Fibroblast of the aortic adventitia (primary cell): Measurements from ENCODE around the gene NSUN4. TPM values are rescaled to one million over a fixed set of nuclear protein-coding genes. Genes with fewer than 3 reads are reported as not detected.
"Not testable (repeated sequence)": the region's sequence is repeated elsewhere in the genome, so short reads cannot be mapped to it uniquely, and the experiment has no call there.

Source experiments
- DNase-seq: peaks from one replicate; pipeline ENCODE4 v3.0.0-alpha.2; 2010; ENCODE audit warnings: low read depth
- H3K4me3 ChIP-seq: 2 replicates; pipeline ENCODE4 v1.5.1; 2011; ENCODE audit warnings: low read depth, mild to moderate bottlenecking, control low read depth, low read length, moderate library complexity
- total RNA-seq: library from RNA; depleted of rRNA; stranded (reverse); fragments of >200 nt; gene quantifications from 2 replicates; pipeline ENCODE4 v1.2.3, GENCODE V29; 2012; ENCODE audit warnings: low replicate concordance
- TF ChIP-seq, protein P1 (sequence below): IDR thresholded peaks from 2 replicates; pipeline ENCODE4 v1.5.1; 2011; ENCODE audit warnings: mild to moderate bottlenecking, low read length, control low read depth, inconsistent platforms; ENCODE audit not compliant: insufficient read depth

NSUN4 gene
- total RNA-seq, 1 donor: 15.9 TPM

DNA sequence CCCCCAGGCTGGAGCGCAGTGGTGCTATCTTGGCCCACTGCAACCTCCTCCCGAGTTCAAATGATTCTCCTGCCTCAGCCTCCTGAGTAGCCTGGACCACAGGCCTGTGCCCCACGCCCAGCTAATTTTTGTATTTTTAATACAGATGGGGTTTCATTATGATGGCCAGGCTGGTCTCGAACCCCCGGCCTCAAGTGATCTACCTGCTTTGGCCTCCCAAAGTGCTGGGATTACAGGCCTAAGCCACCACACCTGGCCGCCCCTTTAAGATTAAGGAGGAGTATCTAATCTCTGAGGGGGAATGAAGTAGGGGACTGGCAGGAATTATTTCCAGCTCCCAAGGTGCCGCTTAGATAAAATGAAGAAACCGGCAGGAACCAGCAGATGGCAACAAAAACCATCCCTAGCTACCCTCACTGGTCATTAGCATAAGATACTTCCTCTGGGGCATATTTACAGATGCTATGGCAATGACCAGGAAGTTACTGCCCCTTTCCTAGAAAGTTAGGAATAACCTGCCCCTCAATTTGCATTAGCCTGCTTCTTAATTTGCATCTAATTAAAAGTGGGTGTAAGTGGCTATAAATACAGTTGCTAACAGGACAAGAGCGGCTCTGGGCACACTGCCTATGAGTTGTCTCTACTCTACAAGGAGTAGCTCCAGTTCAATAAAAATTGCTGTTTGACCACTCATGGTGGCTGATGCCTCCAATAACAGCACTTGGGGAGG lies 7.1 kb upstream of the NSUN4 start:
- TF ChIP-seq, protein P1, sequence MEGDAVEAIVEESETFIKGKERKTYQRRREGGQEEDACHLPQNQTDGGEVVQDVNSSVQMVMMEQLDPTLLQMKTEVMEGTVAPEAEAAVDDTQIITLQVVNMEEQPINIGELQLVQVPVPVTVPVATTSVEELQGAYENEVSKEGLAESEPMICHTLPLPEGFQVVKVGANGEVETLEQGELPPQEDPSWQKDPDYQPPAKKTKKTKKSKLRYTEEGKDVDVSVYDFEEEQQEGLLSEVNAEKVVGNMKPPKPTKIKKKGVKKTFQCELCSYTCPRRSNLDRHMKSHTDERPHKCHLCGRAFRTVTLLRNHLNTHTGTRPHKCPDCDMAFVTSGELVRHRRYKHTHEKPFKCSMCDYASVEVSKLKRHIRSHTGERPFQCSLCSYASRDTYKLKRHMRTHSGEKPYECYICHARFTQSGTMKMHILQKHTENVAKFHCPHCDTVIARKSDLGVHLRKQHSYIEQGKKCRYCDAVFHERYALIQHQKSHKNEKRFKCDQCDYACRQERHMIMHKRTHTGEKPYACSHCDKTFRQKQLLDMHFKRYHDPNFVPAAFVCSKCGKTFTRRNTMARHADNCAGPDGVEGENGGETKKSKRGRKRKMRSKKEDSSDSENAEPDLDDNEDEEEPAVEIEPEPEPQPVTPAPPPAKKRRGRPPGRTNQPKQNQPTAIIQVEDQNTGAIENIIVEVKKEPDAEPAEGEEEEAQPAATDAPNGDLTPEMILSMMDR: peak; percentile 25
- DNase-seq: peak; percentile 28

DNA sequence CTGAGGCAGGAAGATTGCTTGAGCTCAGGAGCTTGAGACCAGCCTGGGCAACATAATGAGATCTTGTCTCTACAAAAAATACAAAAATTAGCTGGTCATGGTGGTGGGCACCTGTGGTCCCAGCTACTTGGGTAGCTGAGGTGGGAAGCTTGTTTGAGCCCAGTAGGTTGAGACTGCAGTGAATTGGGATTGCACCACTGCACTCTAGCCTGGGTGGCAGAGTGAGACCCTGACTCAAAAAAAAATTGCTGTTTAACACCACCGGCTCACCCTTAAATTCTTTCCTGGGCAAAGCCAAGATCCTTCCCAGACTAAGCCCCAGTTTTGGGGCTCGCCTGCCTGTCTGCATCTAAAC lies 6.6 kb upstream of the NSUN4 start:
- no peak overlapping the region for H3K4me3 ChIP-seq
- no peak for DNase-seq
- TF ChIP-seq, protein P1: no peak

More for the DNA sequence above, 7.1 kb upstream of the NSUN4 start:
- no peak overlapping the region for H3K4me3 ChIP-seq

DNA sequence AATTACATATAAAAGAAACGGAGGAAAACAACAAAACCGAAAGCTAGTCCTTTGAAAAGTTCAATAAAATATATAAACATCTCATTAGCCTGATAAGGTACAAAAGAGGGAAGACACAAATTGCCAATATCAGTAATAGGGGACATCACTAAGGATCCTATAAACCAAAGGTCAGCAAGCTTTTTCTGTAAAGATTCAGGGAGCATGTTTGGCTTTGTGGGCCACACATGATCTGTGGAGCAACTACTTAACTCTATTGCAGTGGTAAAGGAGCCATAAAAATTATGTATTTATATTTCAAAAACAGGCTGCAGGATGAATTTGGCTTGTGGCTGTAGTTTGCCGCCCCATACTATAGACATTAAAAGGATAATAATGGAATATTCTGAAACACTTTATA lies 5.5 kb upstream of the NSUN4 start:
- no peak for DNase-seq
- TF ChIP-seq, protein P1: no peak

DNA sequence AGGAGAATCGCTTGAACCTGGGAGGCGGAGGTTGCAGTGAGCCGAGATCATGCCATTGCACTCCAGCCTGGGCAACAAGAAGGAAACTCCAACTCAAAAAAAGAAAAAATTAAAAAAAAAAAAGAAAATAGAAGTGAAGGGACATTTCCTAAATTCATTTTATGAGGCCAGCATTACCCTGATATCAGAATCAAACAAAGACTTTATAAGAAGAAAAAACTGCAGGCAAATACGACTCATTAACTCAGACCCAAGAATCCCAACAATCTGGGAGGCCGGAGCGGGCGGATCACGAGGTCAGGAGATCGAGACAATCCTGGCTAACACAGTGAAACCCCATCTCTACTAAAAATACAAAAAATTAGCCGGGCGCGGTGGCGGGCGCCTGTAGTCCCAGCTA lies 3.2 kb upstream of the NSUN4 start:
- H3K4me3 ChIP-seq, DNase-seq: not testable (repeated sequence)

More for the DNA sequence above, 5.5 kb upstream of the NSUN4 start:
- H3K4me3 ChIP-seq: no peak overlapping the region

DNA sequence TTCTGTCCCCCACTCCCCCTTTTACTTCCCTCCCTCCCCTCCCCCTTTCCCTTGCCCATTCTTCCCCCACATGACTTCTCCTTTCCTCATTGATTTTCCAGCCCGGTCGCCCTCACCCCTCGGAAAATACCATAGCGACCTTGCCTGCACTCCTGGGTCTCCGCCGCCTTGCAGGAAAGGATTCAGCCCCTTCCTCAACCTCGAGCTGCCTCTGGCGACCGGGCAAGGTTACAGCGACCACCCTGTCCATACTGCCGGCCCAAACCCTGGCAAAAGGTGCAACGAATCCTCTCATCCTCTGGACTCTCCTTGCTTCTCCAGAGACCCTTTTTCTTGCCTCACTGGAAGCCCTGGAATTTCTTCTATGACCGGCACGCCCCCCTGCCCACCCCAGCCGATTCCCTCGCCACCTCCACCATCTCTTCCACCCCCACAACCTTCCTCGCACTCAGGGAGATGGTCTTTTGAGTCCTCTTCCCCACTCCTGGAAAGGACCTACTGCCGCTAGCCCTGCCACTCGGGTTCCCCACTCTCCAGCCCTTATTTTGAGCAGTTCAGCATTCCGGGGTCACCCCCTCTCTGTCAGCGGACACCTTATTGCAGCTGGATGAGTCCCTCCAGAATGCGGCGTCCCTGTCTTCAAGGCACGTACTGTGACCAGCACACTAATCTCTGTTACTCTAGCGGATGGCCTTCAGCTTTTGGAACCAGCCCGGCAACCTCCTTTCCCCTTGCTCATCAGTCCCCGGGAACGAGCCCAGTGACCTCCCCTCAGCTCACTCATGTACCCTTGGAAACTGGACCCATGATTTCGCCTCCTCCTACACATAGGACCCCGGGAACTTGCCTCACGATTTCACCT lies 846 bp downstream of the NSUN4 start:
- TF ChIP-seq, protein P1: no peak
- DNase-seq: no peak
- H3K4me3 ChIP-seq: peak overlapping the region; percentile 89

DNA sequence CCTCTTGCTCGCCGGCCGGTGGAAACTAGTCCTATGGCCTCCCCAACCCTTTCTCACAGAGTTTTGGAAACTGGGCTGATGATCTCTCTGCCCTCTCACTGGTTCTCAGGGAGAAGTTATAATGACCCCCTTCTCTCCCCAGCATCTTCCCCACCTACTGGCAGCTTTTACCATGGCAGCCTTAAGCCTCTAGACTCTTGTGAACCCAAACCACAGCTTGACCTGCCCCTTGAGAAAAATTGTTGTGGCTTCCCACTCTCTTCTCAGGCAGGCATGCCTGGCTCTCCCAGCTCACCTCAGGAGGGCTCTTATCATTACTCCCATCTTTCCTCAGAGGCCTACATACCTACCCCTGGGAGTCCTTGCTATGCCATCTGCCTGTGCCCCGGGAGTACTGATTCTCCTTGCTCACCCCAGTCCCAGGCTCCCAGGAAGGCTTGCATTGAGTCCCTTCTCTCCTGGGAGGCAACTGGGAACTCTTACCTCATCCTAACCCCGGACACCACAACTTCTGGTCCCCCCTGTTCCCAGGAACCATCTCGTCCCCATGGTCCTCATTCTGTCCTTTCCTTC lies 1.6 kb downstream of the NSUN4 start:
- TF ChIP-seq, protein P1: peak; percentile 44
- H3K4me3 ChIP-seq: no peak overlapping the region
- peak; percentile 25 for DNase-seq
